ENCODE measurements around the gene QRFP. TPM values are rescaled to one million over a fixed set of nuclear protein-coding genes. Genes with fewer than 3 reads are reported as not detected.

The QRFP gene
- total RNA-seq, 1 experiment from 2014 or later: not detected

DNA sequence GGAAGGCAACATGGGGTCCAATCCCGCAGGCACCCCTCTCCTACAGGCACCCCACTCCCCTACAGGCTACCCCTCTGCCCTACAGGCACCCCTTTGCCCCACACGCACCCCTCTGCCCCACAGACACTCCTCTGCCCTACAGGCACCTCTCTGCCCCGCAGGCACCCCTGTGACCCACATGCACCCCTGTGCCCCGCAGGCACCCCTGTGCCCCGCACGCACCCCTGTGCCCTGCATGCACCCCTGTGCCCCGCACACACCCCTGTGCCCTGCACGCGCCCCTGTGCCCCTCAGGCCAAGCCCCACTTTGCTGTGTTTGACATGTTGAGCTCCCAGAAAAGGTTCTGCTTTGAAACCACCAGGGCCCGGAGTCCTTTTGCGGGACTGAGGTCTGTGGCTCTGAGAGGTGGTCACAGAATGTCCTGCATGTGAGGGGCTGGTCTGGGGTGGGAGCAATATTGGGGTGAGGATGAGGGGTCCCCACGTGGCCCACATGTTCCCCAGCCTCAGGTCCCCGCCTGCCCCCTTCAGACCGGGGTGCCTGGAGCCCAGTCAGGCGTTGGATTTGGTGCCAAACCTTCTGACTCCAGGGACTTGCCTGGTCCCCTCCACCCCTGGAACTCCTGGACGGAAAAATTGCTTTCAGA is 616 bp upstream of the QRFP start:
- no peak overlapping the region for H3K14ac ChIP-seq (ENCODE audit: insufficient read depth, low read length)
- no peaks in the 10 kb centered on the region for H3K79me1 ChIP-seq (ENCODE audit: insufficient read depth, low read depth, low read length, poor library complexity, severe bottlenecking)
- H3T11ph ChIP-seq (ENCODE audit: low read length): no peak overlapping the region
- no peak overlapping the region for H2AK5ac ChIP-seq (ENCODE audit: insufficient read length, low read length)
- Mint-ChIP-seq H3K27ac (no peak overlapping the region), H3K9me3 (no peaks in the 10 kb centered on the region; a peak in 1 of 5 replicates), H3K27me3 (ENCODE audit: low read depth) (peaks cover 3% of the 10 kb centered on the region; the same call in 1 of the 2 replicates), H3K4me1 (peaks cover 2 to 9% of the 10 kb centered on the region in 2 experiments; a peak in 1 of 4 replicates), H3K4me3 (no peak overlapping the region), H3K36me3 (ENCODE audit: insufficient read depth in 1 of 3, low read depth in 3 of 3) (peaks cover 0 to 12% (median 0%) of the 10 kb centered on the region in 3 experiments; a peak in 3 of 7 replicates)
- no peak overlapping the region for H4K8ac ChIP-seq (replicated peaks; ENCODE audit: insufficient read length, low read depth, low read length)
- no peak overlapping the region for H3K18ac ChIP-seq (ENCODE audit: insufficient read length, low read depth, low read length)
- no peak overlapping the region for H2BK15ac ChIP-seq (ENCODE audit: low read depth, low read length)
- no peak overlapping the region for H3K56ac ChIP-seq (ENCODE audit: insufficient read length, low read depth, low read length)
- no peak overlapping the region for H3K23ac ChIP-seq (ENCODE audit: insufficient read length, low read depth, low read length)
- H3K23me2 ChIP-seq (ENCODE audit: insufficient read length, low read depth, low read length, poor library complexity, severe bottlenecking): no peaks in the 10 kb centered on the region
- no peaks in the 10 kb centered on the region for H3K27me3 ChIP-seq (ENCODE audit: insufficient read depth, low read length)
- no peak overlapping the region for H3K27ac ChIP-seq (ENCODE audit: insufficient read length, low read depth, low read length)
- H4K91ac ChIP-seq (ENCODE audit: insufficient read length, low read depth, low read length): no peak overlapping the region
- no peak overlapping the region for H2BK5ac ChIP-seq (ENCODE audit: insufficient read length, low read length)
- H3K4me1 ChIP-seq (ENCODE audit: insufficient read depth, low read length): no peaks in the 10 kb centered on the region
- no CpG with 5 or more reads among the region's 16 CpGs for WGBS (ENCODE audit: extremely low coverage, insufficient read length, low lambda C conversion rate)
- no peak overlapping the region for H2BK120ac ChIP-seq (ENCODE audit: low read depth, low read length, poor library complexity, severe bottlenecking)
- no peak overlapping the region for H2AFZ ChIP-seq (ENCODE audit: low read length)
- H2BK20ac ChIP-seq (ENCODE audit: low read depth, low read length, poor library complexity, severe bottlenecking): no peak overlapping the region
- no peak overlapping the region for H3K9ac ChIP-seq (ENCODE audit: extremely low read depth, insufficient read length, low read length)
- H4K5ac ChIP-seq (ENCODE audit: insufficient read length, low read depth, low read length): no peak overlapping the region
- no peaks in the 10 kb centered on the region for H4K20me1 ChIP-seq (ENCODE audit: control insufficient read depth, insufficient read depth, insufficient read length)
- H3K79me2 ChIP-seq (ENCODE audit: insufficient read depth, low read length): no peaks in the 10 kb centered on the region
- DNase-seq: no peak
- H3K9me3 ChIP-seq (ENCODE audit: control insufficient read depth, low read depth, low read length): no peaks in the 10 kb centered on the region
- TF ChIP-seq, protein P1, sequence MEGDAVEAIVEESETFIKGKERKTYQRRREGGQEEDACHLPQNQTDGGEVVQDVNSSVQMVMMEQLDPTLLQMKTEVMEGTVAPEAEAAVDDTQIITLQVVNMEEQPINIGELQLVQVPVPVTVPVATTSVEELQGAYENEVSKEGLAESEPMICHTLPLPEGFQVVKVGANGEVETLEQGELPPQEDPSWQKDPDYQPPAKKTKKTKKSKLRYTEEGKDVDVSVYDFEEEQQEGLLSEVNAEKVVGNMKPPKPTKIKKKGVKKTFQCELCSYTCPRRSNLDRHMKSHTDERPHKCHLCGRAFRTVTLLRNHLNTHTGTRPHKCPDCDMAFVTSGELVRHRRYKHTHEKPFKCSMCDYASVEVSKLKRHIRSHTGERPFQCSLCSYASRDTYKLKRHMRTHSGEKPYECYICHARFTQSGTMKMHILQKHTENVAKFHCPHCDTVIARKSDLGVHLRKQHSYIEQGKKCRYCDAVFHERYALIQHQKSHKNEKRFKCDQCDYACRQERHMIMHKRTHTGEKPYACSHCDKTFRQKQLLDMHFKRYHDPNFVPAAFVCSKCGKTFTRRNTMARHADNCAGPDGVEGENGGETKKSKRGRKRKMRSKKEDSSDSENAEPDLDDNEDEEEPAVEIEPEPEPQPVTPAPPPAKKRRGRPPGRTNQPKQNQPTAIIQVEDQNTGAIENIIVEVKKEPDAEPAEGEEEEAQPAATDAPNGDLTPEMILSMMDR (conservative IDR thresholded peaks at IDR 0.05): no peak
- no peak overlapping the region for H2BK12ac ChIP-seq (ENCODE audit: insufficient read length, low read depth, low read length)
- no peak overlapping the region for H3K4me2 ChIP-seq (ENCODE audit: insufficient read depth, insufficient read length, low read length)
- H3K4ac ChIP-seq (ENCODE audit: low read depth, low read length): no peak overlapping the region
